GM12878 (cell line): ENCODE measurements around the gene FAM9C. TPM values are rescaled to one million over a fixed set of nuclear protein-coding genes. Genes with fewer than 3 reads are reported as not detected.
A peak's percentile ranks its signal among the peaks of the same experiment; 100 is the strongest.

Experiments
- ATAC-seq: fragments of 200-7000 bp; cut with Tn5 transposase; 3 replicates; pipeline ENCODE4 v1.9.1; 2020; ENCODE audit warnings: mild to moderate bottlenecking, moderate library complexity
- BruUV-seq: library from RNA; stranded (reverse); fragments of 400-500 nt; replicated peaks from 2 replicates; lab custom pipeline; 2021; lab: Mats Ljungman, UMichigan
- CTCF ChIA-PET: fragments of 300-600 bp; sonication (Branson Sonifier 250); formaldehyde crosslinking; extraction: SDS; loops from one replicate; lab custom pipeline; 2021; ENCODE audit warnings: inconsistent platforms; lab: Yijun Ruan, JAX
- POLR2A ChIA-PET: fragments of 350-600 bp; formaldehyde crosslinking; extraction: SDS; loops from one replicate; lab custom pipeline; 2021; ENCODE audit warnings: inconsistent platforms; lab: Charles Lee
- RAD21 ChIA-PET: fragments of 300-600 bp; sonication (Branson Sonifier 250); formaldehyde crosslinking; loops from one replicate; lab custom pipeline; 2023; ENCODE audit warnings: antibody characterized with exemption; ENCODE audit not compliant: unreplicated experiment; lab: Charles Lee
- SMC1A ChIA-PET: fragments of 300-600 bp; sonication (Branson Sonifier 250); formaldehyde crosslinking; loops from one replicate; lab custom pipeline; 2023; ENCODE audit not compliant: unreplicated experiment, uncharacterized antibody; lab: Charles Lee
- DNase-seq: peaks from one replicate; pipeline ENCODE4 v3.0.0-alpha.2; 2011; ENCODE audit warnings: low read depth, low spot score
- FAIRE-seq: peaks from 3 replicates; lab custom pipeline; 2011; peaks lifted over from hg19 to GRCh38; lab: Jason Lieb, UNC
- H2AFZ ChIP-seq: 2 replicates; pipeline ENCODE4 v1.6.0; 2011; ENCODE audit warnings: low read depth, low read length, control low read depth; ENCODE audit not compliant: control insufficient read depth
- H3K27ac ChIP-seq: 2 replicates; pipeline ENCODE4 v1.5.1; 2011; ENCODE audit warnings: control low read depth; ENCODE audit not compliant: control insufficient read depth, insufficient read depth
- H3K27me3 ChIP-seq, 2 experiments: replicated peaks in 1 of 2; 2 replicates each; pipeline versions ENCODE4 v1.6.0 to v1.6.1; 2011; ENCODE audit warnings: low read length in 1 of 2; ENCODE audit not compliant: control insufficient read depth in 2 of 2, insufficient read depth in 2 of 2
- H3K36me3 ChIP-seq, 2 experiments: 2 replicates each; pipeline ENCODE4 v1.5.1; 2011; ENCODE audit warnings: low read length in 1 of 2; ENCODE audit not compliant: control insufficient read depth in 2 of 2, insufficient read depth in 2 of 2
- H3K4me1 ChIP-seq: 2 replicates; pipeline ENCODE4 v1.6.1; 2011; ENCODE audit warnings: mild to moderate bottlenecking, low read length, moderate library complexity, mixed read lengths; ENCODE audit not compliant: control insufficient read depth, insufficient read depth
- H3K4me2 ChIP-seq: 2 replicates; pipeline ENCODE4 v1.6.0; 2011; ENCODE audit warnings: control low read depth; ENCODE audit not compliant: control insufficient read depth, insufficient read depth
- H3K4me3 ChIP-seq: fragments of 200-600 bp; sonication (generic); 2 replicates; pipeline ENCODE4 v1.5.1; 2016
- H3K79me2 ChIP-seq: 2 replicates; pipeline ENCODE4 v1.6.0; 2011; ENCODE audit warnings: low read length; ENCODE audit not compliant: control insufficient read depth, insufficient read depth
- H3K9ac ChIP-seq: 2 replicates; pipeline ENCODE4 v1.8.0; 2011; ENCODE audit warnings: low read length, control low read depth, mixed read lengths; ENCODE audit not compliant: control insufficient read depth, insufficient read depth
- H3K9me3 ChIP-seq: replicated peaks from 3 replicates; pipeline ENCODE4 v1.5.1; 2011; ENCODE audit warnings: mild to moderate bottlenecking, low read length; ENCODE audit not compliant: control insufficient read depth, insufficient read depth
- H4K20me1 ChIP-seq: 2 replicates; pipeline ENCODE4 v1.6.0; 2011; ENCODE audit not compliant: control insufficient read depth, insufficient read depth
- E2F4 ChIP-seq: IDR thresholded peaks from 2 replicates; pipeline ENCODE4 v1.6.1; 2012; ENCODE audit warnings: low read depth, low read length, improper control_type of control experiment
- KLF5 ChIP-seq: fragments of 450-650 bp; IDR thresholded peaks from 2 replicates; pipeline ENCODE4 v1.6.1; 2014; ENCODE audit warnings: mild to moderate bottlenecking; ENCODE audit not compliant: partially characterized antibody
- POLR2AphosphoS5 ChIP-seq: IDR thresholded peaks from 2 replicates; pipeline ENCODE4 v1.6.1; 2011; ENCODE audit warnings: mild to moderate bottlenecking, low read length, inconsistent platforms
- WGBS: methylation state at CpG from one replicate; pipeline ENCODE4 v1.1.6; 2016; ENCODE audit warnings: low lambda C conversion rate; ENCODE audit not compliant: insufficient replicate concordance, insufficient coverage; ENCODE audit errors: missing lambda C conversion rate; 5-methylcytosine and 5-hydroxymethylcytosine counted together
- in situ Hi-C: fragments of 300-500 bp; cut with MboI; formaldehyde crosslinking; loops from 9 replicates; pipeline ENCODE4 v1.14.3; 2018; ENCODE audit warnings: mixed read lengths
- intact Hi-C: fragments of 100-400 bp; cut with micrococcal nuclease; formaldehyde crosslinking; loops from one replicate; pipeline ENCODE4 v1.14.2; 2022; ENCODE audit not compliant: unreplicated experiment
- polyA plus RNA-seq, 11 experiments: library from polyadenylated mRNA; depleted of rRNA in 4 of 11; unstranded in 6 of 11; stranded (reverse) in 5 of 11; fragments of >200 nt; fragmentation: Nextera tagmentation in 4 of 11; fragmentation: Illumina TruSeq in 1 of 11; extraction: Ambion mirVana in 4 of 11; extraction: Trizol in 1 of 11; gene quantifications; 1 replicate in 1 of 11; 2 replicates in 10 of 11; pipeline versions ENCODE4 v1.2.1 to v1.2.3, GENCODE V29; 2011 to 2016; ENCODE audit warnings: inconsistent platforms in 2 of 11, missing spikeins in 2 of 11, low read depth in 1 of 11
- total RNA-seq, 4 experiments: library from RNA; depleted of rRNA in 3 of 4; stranded (reverse); fragments of >200 nt in 3 of 4; fragmentation: Illumina TruSeq in 1 of 4; extraction: Trizol in 1 of 4; gene quantifications; 2 replicates each; pipeline versions ENCODE4 v1.2.1 to v1.2.3, GENCODE V29; 2013 to 2021
- TF ChIP-seq, protein P1 (sequence below): IDR thresholded peaks from 2 replicates; pipeline ENCODE4 v1.6.1; 2012; ENCODE audit warnings: improper control_type of control experiment, low read depth, low read length; ENCODE audit not compliant: insufficient replicate concordance
- TF ChIP-seq, protein P2 (sequence below): IDR thresholded peaks from 2 replicates; pipeline ENCODE4 v1.6.1; 2012; ENCODE audit warnings: low read depth, low read length, improper control_type of control experiment

FAM9C gene
- total and polyA plus RNA-seq, 10 of the 15 experiments (the other 5 are each of a cell fraction or from before 2014, with no cell fraction given), result 0.01 to 0.03 TPM; not detected in 8

- TF ChIP-seq E2F4 (no peak), KLF5 (no peak)
- TF ChIP-seq, protein P1, sequence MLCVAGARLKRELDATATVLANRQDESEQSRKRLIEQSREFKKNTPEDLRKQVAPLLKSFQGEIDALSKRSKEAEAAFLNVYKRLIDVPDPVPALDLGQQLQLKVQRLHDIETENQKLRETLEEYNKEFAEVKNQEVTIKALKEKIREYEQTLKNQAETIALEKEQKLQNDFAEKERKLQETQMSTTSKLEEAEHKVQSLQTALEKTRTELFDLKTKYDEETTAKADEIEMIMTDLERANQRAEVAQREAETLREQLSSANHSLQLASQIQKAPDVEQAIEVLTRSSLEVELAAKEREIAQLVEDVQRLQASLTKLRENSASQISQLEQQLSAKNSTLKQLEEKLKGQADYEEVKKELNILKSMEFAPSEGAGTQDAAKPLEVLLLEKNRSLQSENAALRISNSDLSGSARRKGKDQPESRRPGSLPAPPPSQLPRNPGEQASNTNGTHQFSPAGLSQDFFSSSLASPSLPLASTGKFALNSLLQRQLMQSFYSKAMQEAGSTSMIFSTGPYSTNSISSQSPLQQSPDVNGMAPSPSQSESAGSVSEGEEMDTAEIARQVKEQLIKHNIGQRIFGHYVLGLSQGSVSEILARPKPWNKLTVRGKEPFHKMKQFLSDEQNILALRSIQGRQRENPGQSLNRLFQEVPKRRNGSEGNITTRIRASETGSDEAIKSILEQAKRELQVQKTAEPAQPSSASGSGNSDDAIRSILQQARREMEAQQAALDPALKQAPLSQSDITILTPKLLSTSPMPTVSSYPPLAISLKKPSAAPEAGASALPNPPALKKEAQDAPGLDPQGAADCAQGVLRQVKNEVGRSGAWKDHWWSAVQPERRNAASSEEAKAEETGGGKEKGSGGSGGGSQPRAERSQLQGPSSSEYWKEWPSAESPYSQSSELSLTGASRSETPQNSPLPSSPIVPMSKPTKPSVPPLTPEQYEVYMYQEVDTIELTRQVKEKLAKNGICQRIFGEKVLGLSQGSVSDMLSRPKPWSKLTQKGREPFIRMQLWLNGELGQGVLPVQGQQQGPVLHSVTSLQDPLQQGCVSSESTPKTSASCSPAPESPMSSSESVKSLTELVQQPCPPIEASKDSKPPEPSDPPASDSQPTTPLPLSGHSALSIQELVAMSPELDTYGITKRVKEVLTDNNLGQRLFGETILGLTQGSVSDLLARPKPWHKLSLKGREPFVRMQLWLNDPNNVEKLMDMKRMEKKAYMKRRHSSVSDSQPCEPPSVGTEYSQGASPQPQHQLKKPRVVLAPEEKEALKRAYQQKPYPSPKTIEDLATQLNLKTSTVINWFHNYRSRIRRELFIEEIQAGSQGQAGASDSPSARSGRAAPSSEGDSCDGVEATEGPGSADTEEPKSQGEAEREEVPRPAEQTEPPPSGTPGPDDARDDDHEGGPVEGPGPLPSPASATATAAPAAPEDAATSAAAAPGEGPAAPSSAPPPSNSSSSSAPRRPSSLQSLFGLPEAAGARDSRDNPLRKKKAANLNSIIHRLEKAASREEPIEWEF, result no peak
These were observed 34.6 kb downstream of the FAM9C start (continued) for GRCh38 chrX:13009844-13010243.

- 13% methylated on average over 3 of the region's 3 CpGs for WGBS
- Histone ChIP-seq H4K20me1 (no peaks in the 10 kb centered on the region), H3K4me2 (peak overlapping the region; percentile 93), H3K4me3 (no peak overlapping the region; the same call in 1 of the 2 replicates), H3K9me3 (no peaks in the 10 kb centered on the region), H3K36me3 (no peaks in the 10 kb centered on the region), H3K79me2 (no peaks in the 10 kb centered on the region; the same call in none of the 2 replicates), H3K4me1 (peaks cover 76% of the 10 kb centered on the region), H3K27ac (peak overlapping the region; percentile 91), H3K27me3 (no peaks in the 10 kb centered on the region), H2AFZ (no peak overlapping the region; the same call in 1 of the 2 replicates), H3K9ac (peak overlapping the region; percentile 75)
- ChIA-PET CTCF (interaction anchor here (1.8 to 12.2 kb wide), 7 partner anchors 13 to 479 kb away, joined by 6 to 123 read pairs (median 9); no protein-coding TSS in a partner anchor), POLR2A (interaction anchor here (0.6 to 17.2 kb wide), 7 partner anchors 12 to 75 kb away, joined by 3 to 280 read pairs (median 3); no protein-coding TSS in a partner anchor), RAD21 (interaction anchor here (0.7 to 22.5 kb wide), 13 partner anchors 9 to 256 kb away, joined by 3 to 689 read pairs (median 27); partner anchors contain the start of gene TMSB4X), SMC1A (interaction anchor here (1.7 to 25.1 kb wide), 10 partner anchors 11 to 479 kb away, joined by 4 to 847 read pairs (median 99); partner anchors contain the start of gene TMSB4X)
- intact Hi-C loops, result loop anchor here (2.0 to 10.0 kb wide), 2 partner anchors 156 to 248 kb away; no protein-coding TSS in a partner anchor
- no TSS peak for BruUV-seq
- no peak for DNase-seq
- peak; percentile 8; the same call in 1 of the 3 replicates for ATAC-seq
- no peak for FAIRE-seq
- TF ChIP-seq, protein P2, sequence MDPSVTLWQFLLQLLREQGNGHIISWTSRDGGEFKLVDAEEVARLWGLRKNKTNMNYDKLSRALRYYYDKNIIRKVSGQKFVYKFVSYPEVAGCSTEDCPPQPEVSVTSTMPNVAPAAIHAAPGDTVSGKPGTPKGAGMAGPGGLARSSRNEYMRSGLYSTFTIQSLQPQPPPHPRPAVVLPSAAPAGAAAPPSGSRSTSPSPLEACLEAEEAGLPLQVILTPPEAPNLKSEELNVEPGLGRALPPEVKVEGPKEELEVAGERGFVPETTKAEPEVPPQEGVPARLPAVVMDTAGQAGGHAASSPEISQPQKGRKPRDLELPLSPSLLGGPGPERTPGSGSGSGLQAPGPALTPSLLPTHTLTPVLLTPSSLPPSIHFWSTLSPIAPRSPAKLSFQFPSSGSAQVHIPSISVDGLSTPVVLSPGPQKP, result no peak
- peak; percentile 46; the same call in 1 of the 2 replicates for TF ChIP-seq POLR2AphosphoS5
- in situ Hi-C loops, result no loop called here
These were observed 35.1 kb downstream of the FAM9C start for GRCh38 chrX:13009273-13009672.
